Glutamatergic neuron (in vitro differentiated cells): Measurements from ENCODE around the gene RALGAPA2. TPM values are rescaled to one million over a fixed set of nuclear protein-coding genes. Genes with fewer than 3 reads are reported as not detected.
"Not testable (repeated sequence)": the region's sequence is repeated elsewhere in the genome, so short reads cannot be mapped to it uniquely, and the experiment has no call there.

ENCODE experiments used
- DNase-seq: peaks from one replicate; pipeline ENCODE4 v3.0.0; 2022
- H3K27ac Mint-ChIP-seq: one replicate; pipeline ENCODE4 v1.8.0; 2020; ENCODE audit warnings: mild to moderate bottlenecking, mixed read lengths, inconsistent platforms; ENCODE audit not compliant: unreplicated experiment
- H3K27me3 Mint-ChIP-seq: one replicate; pipeline ENCODE4 v1.8.0; 2020; ENCODE audit warnings: mild to moderate bottlenecking, moderate library complexity, mixed read lengths, inconsistent platforms; ENCODE audit not compliant: unreplicated experiment
- H3K36me3 Mint-ChIP-seq: one replicate; pipeline ENCODE4 v1.8.0; 2020; ENCODE audit warnings: mild to moderate bottlenecking, mixed read lengths, inconsistent platforms; ENCODE audit not compliant: unreplicated experiment
- H3K4me1 Mint-ChIP-seq: one replicate; pipeline ENCODE4 v1.8.0; 2020; ENCODE audit warnings: mild to moderate bottlenecking, low read depth, mixed read lengths, inconsistent platforms; ENCODE audit not compliant: unreplicated experiment
- H3K4me3 Mint-ChIP-seq: one replicate; pipeline ENCODE4 v1.8.0; 2020; ENCODE audit warnings: mild to moderate bottlenecking, mixed read lengths, inconsistent platforms; ENCODE audit not compliant: unreplicated experiment
- H3K9me3 Mint-ChIP-seq: one replicate; pipeline ENCODE4 v1.8.0; 2020; ENCODE audit warnings: mild to moderate bottlenecking, moderate library complexity, mixed read lengths, inconsistent platforms; ENCODE audit not compliant: unreplicated experiment
- CTCF ChIP-seq: fragments of 200-600 bp; sonication (generic); IDR thresholded peaks from one replicate; pipeline ENCODE4 v1.5.0; 2021; ENCODE audit not compliant: partially characterized antibody, unreplicated experiment
- total RNA-seq: library from RNA; stranded (reverse); fragmentation: NEBNext Ultra II Directional; extraction: Animal tissue kit (Norgen Biotek cat#: 25700); gene quantifications from one replicate; pipeline ENCODE4 v1.2.1, GENCODE V29; 2021; ENCODE audit not compliant: unreplicated experiment

The RALGAPA2 gene
- total RNA-seq, 1 donor from 2014 or later, result 60.9 TPM

GRCh38 chr20:20358801-20359200, 353.6 kb downstream of the RALGAPA2 start:
- Mint-ChIP-seq H3K4me1 (peaks cover 27% of the 10 kb centered on the region), H3K27me3 (peaks cover 27% of the 10 kb centered on the region), H3K4me3 (no peak overlapping the region), H3K36me3 (peaks cover 9% of the 10 kb centered on the region), H3K9me3 (peaks cover 26% of the 10 kb centered on the region), H3K27ac (no peak overlapping the region)
- no peak for TF ChIP-seq CTCF
- DNase-seq, result no peak

GRCh38 chr20:20355503-20355902, 356.9 kb downstream of the RALGAPA2 start:
- H3K27me3 Mint-ChIP-seq, result peaks cover 15% of the 10 kb centered on the region
- H3K4me1 Mint-ChIP-seq, H3K9me3 Mint-ChIP-seq, H3K27ac Mint-ChIP-seq, H3K36me3 Mint-ChIP-seq, H3K4me3 Mint-ChIP-seq, DNase-seq: not testable (repeated sequence)

GRCh38 chr20:20353576-20353975, 358.9 kb downstream of the RALGAPA2 start:
- Mint-ChIP-seq H3K4me3 (no peak overlapping the region), H3K27ac (no peak overlapping the region), H3K36me3 (peaks cover 17% of the 10 kb centered on the region), H3K9me3 (peaks cover 9% of the 10 kb centered on the region), H3K27me3 (peaks cover 11% of the 10 kb centered on the region), H3K4me1 (no peaks in the 10 kb centered on the region)
- no peak for DNase-seq
- TF ChIP-seq CTCF, result no peak

- Mint-ChIP-seq H3K4me3 (no peak overlapping the region), H3K9me3 (peaks cover 15% of the 10 kb centered on the region), H3K36me3 (peaks cover 20% of the 10 kb centered on the region), H3K4me1 (peaks cover 5% of the 10 kb centered on the region), H3K27ac (no peak overlapping the region), H3K27me3 (peaks cover 2% of the 10 kb centered on the region)
- no peak for TF ChIP-seq CTCF
- no peak for DNase-seq
These were observed 368.0 kb downstream of the RALGAPA2 start for GRCh38 chr20:20344476-20344875.

GRCh38 chr20:20343932-20344331, 368.5 kb downstream of the RALGAPA2 start:
- peaks cover 16% of the 10 kb centered on the region for H3K36me3 Mint-ChIP-seq
- H3K4me1 Mint-ChIP-seq, result peaks cover 5% of the 10 kb centered on the region
- no peak for DNase-seq
- no peak overlapping the region for H3K27ac Mint-ChIP-seq
- H3K27me3 Mint-ChIP-seq, result peaks cover 2% of the 10 kb centered on the region
- no peak for TF ChIP-seq CTCF
- peaks cover 15% of the 10 kb centered on the region for H3K9me3 Mint-ChIP-seq
- no peak overlapping the region for H3K4me3 Mint-ChIP-seq
